GM23338 (cell line): ENCODE results near the gene RIPOR3. TPM values are rescaled to one million over a fixed set of nuclear protein-coding genes. Genes with fewer than 3 reads are reported as not detected.

Source experiments
- ATAC-seq: fragments of 200-7000 bp; cut with Tn5 transposase; 3 replicates; pipeline ENCODE4 v1.9.1; 2020
- DNase-seq: peaks from one replicate; pipeline ENCODE4 v3.0.0-alpha.2; 2015; ENCODE audit warnings: low spot score
- H2AFZ ChIP-seq: fragments of 200-600 bp; sonication (generic); 2 replicates; pipeline ENCODE4 v1.8.0; 2016; ENCODE audit warnings: antibody characterized with exemption, mild to moderate bottlenecking, moderate library complexity
- H3F3A ChIP-seq: fragments of 200-600 bp; sonication (generic); replicated peaks from 2 replicates; pipeline ENCODE4 v1.8.0; 2017; ENCODE audit warnings: antibody characterized with exemption, mixed run types, low read depth
- H3K27ac ChIP-seq: fragments of 200-600 bp; sonication (generic); 2 replicates; pipeline ENCODE4 v1.6.1; 2016; ENCODE audit warnings: low read depth
- H3K27me3 ChIP-seq: fragments of 200-600 bp; sonication (generic); 2 replicates; pipeline ENCODE4 v1.8.0; 2016; ENCODE audit warnings: mild to moderate bottlenecking, mixed run types, moderate library complexity; ENCODE audit not compliant: insufficient read depth
- H3K36me3 ChIP-seq: fragments of 200-600 bp; sonication (generic); 2 replicates; pipeline ENCODE4 v1.8.0; 2016; ENCODE audit warnings: mild to moderate bottlenecking; ENCODE audit not compliant: insufficient read depth
- H3K4me1 ChIP-seq: fragments of 200-600 bp; sonication (generic); 2 replicates; pipeline ENCODE4 v1.8.0; 2016; ENCODE audit warnings: mild to moderate bottlenecking, moderate library complexity; ENCODE audit not compliant: insufficient read depth
- H3K4me2 ChIP-seq: fragments of 200-600 bp; sonication (generic); 2 replicates; pipeline ENCODE4 v1.7.1; 2017; ENCODE audit warnings: mixed run types
- H3K4me3 ChIP-seq: fragments of 200-600 bp; sonication (generic); 2 replicates; pipeline ENCODE4 v1.6.1; 2016; ENCODE audit warnings: mixed run types
- H3K79me2 ChIP-seq: fragments of 200-600 bp; sonication (generic); replicated peaks from 2 replicates; pipeline ENCODE4 v1.8.0; 2017; ENCODE audit warnings: mild to moderate bottlenecking; ENCODE audit not compliant: insufficient read depth
- H3K9me2 ChIP-seq: fragments of 200-600 bp; sonication (generic); 2 replicates; pipeline ENCODE4 v1.8.0; 2017; ENCODE audit not compliant: insufficient read depth
- H4K20me1 ChIP-seq: fragments of 200-600 bp; sonication (generic); replicated peaks from 2 replicates; pipeline ENCODE4 v1.8.0; 2017; ENCODE audit warnings: mild to moderate bottlenecking; ENCODE audit not compliant: insufficient read depth
- H3K27ac Mint-ChIP-seq: 2 replicates; pipeline ENCODE4 v1.8.0; 2020; ENCODE audit warnings: inconsistent platforms, mild to moderate bottlenecking, moderate library complexity, mixed read lengths
- H3K27me3 Mint-ChIP-seq: 3 replicates; pipeline ENCODE4 v1.8.0; 2022; ENCODE audit warnings: low read depth, mild to moderate bottlenecking, moderate library complexity, mixed read lengths, inconsistent platforms; ENCODE audit not compliant: insufficient read depth, poor library complexity
- H3K36me3 Mint-ChIP-seq: 3 replicates; pipeline ENCODE4 v1.8.0; 2021; ENCODE audit warnings: low read depth, mild to moderate bottlenecking, inconsistent platforms, moderate library complexity, mixed read lengths
- H3K4me1 Mint-ChIP-seq: 3 replicates; pipeline ENCODE4 v1.8.0; 2020; ENCODE audit warnings: mild to moderate bottlenecking, inconsistent platforms, mixed read lengths
- H3K4me3 Mint-ChIP-seq: 3 replicates; pipeline ENCODE4 v1.8.0; 2021; ENCODE audit warnings: moderate library complexity, mild to moderate bottlenecking, inconsistent platforms, mixed read lengths
- H3K9me3 Mint-ChIP-seq: 3 replicates; pipeline ENCODE4 v1.8.0; 2020; ENCODE audit warnings: moderate library complexity, mild to moderate bottlenecking, inconsistent platforms, mixed read lengths
- CREB1 ChIP-seq: fragments of 250-450 bp; sonication (Bioruptor Pico); IDR thresholded peaks from 2 replicates; pipeline ENCODE4 v1.5.0; 2020; ENCODE audit warnings: low read depth, mild to moderate bottlenecking, moderate library complexity
- ETS1 ChIP-seq: IDR thresholded peaks from 2 replicates; pipeline ENCODE4 v1.6.1; 2016; ENCODE audit warnings: antibody characterized with exemption
- EZH2 ChIP-seq: fragments of 200-600 bp; sonication (generic); IDR thresholded peaks from one replicate; pipeline ENCODE4 v1.8.0; 2017; ENCODE audit warnings: antibody characterized with exemption, mild to moderate bottlenecking, low read depth; ENCODE audit not compliant: unreplicated experiment
- EZH2phosphoT487 ChIP-seq: fragments of 200-600 bp; sonication (generic); IDR thresholded peaks from one replicate; pipeline ENCODE4 v1.8.1; 2018; ENCODE audit warnings: antibody characterized with exemption; ENCODE audit not compliant: unreplicated experiment
- JUNB ChIP-seq: IDR thresholded peaks from one replicate; pipeline ENCODE4 v1.6.1; 2016; ENCODE audit warnings: antibody characterized with exemption; ENCODE audit not compliant: unreplicated experiment
- NANOG ChIP-seq: IDR thresholded peaks from 2 replicates; pipeline ENCODE4 v1.6.1; 2016; ENCODE audit warnings: antibody characterized with exemption, borderline replicate concordance
- POLR2AphosphoS5 ChIP-seq: IDR thresholded peaks from 2 replicates; pipeline ENCODE4 v1.6.1; 2016; ENCODE audit warnings: antibody characterized with exemption, low read depth
- STAT1 ChIP-seq: IDR thresholded peaks from one replicate; pipeline ENCODE4 v1.6.1; 2016; ENCODE audit warnings: antibody characterized with exemption; ENCODE audit not compliant: unreplicated experiment
- ZNF114 ChIP-seq: fragments of 250-450 bp; sonication (Bioruptor Pico); IDR thresholded peaks from 2 replicates; pipeline ENCODE4 v1.5.0; 2020; ENCODE audit warnings: mild to moderate bottlenecking, moderate library complexity
- ZNF331 ChIP-seq: fragments of 250-450 bp; sonication (Bioruptor Pico); IDR thresholded peaks from 2 replicates; pipeline ENCODE4 v1.5.0; 2020; ENCODE audit warnings: low read depth, mild to moderate bottlenecking, moderate library complexity
- polyA plus RNA-seq: library from polyadenylated mRNA; unstranded; fragments of >200 nt; fragmentation: Nextera tagmentation; extraction: Ambion mirVana; gene quantifications from 2 replicates; pipeline ENCODE4 v1.2.1, GENCODE V29; 2016
- total RNA-seq: library from RNA; depleted of rRNA; stranded (reverse); fragments of >200 nt; shearing (Covaris generic); gene quantifications from 2 replicates; pipeline ENCODE4 v1.2.3, GENCODE V29; 2014
- TF ChIP-seq, protein P1 (sequence below): IDR thresholded peaks from one replicate; pipeline ENCODE4 v1.6.1; 2018; ENCODE audit warnings: antibody characterized with exemption; ENCODE audit not compliant: unreplicated experiment
- TF ChIP-seq, protein P2 (sequence below): fragments of 250-450 bp; sonication (Bioruptor Pico); IDR thresholded peaks from 2 replicates; pipeline ENCODE4 v1.5.0; 2020; ENCODE audit warnings: mild to moderate bottlenecking, moderate library complexity
- TF ChIP-seq, protein P3 (sequence below), 2 experiments: fragments of 200-600 bp in 1 of 2; sonication (generic) in 1 of 2; conservative IDR thresholded peaks; 2 replicates each; pipeline versions ENCODE4 v1.5.1 to v1.6.1; 2016 to 2017; ENCODE audit warnings: antibody characterized with exemption in 2 of 2, low read depth in 2 of 2, mild to moderate bottlenecking in 2 of 2, moderate library complexity in 1 of 2

RIPOR3 gene
- total and polyA plus RNA-seq, 2 experiments from 2014 or later = 4.9 to 6.3 TPM

GRCh38 chr20:50651676-50652075, 39.7 kb downstream of the RIPOR3 start:
- H3K4me1 Mint-ChIP-seq = peaks cover 6% of the 10 kb centered on the region; the same call in 1 of the 3 replicates
- Histone ChIP-seq H3K79me2 (no peaks in the 10 kb centered on the region), H3K27me3 (no peaks in the 10 kb centered on the region), H3K4me1 (no peaks in the 10 kb centered on the region), H2AFZ (no peak overlapping the region), H3K4me2 (no peak overlapping the region), H3K36me3 (peaks cover 2% of the 10 kb centered on the region; the same call in 1 of the 2 replicates), H3K9me2 (no peaks in the 10 kb centered on the region), H3K27ac (no peak overlapping the region), H3F3A (0 out of 2 replicates have a peak, but pooled peaks cover 1% of the 10 kb centered on the region), H4K20me1 (no peaks in the 10 kb centered on the region), H3K4me3 (no peak overlapping the region)
- no peak for ATAC-seq
- peaks cover 22% of the 10 kb centered on the region for H3K9me3 Mint-ChIP-seq
- TF ChIP-seq STAT1 (no peak), ETS1 (no peak), ZNF331 (CRISPR knock-in tag) (no peak), POLR2AphosphoS5 (no peak), ZNF114 (CRISPR knock-in tag) (no peak), EZH2phosphoT487 (no peak), CREB1 (no peak), NANOG (no peak), EZH2 (no peak), JUNB (no peak)
- TF ChIP-seq, protein P1, sequence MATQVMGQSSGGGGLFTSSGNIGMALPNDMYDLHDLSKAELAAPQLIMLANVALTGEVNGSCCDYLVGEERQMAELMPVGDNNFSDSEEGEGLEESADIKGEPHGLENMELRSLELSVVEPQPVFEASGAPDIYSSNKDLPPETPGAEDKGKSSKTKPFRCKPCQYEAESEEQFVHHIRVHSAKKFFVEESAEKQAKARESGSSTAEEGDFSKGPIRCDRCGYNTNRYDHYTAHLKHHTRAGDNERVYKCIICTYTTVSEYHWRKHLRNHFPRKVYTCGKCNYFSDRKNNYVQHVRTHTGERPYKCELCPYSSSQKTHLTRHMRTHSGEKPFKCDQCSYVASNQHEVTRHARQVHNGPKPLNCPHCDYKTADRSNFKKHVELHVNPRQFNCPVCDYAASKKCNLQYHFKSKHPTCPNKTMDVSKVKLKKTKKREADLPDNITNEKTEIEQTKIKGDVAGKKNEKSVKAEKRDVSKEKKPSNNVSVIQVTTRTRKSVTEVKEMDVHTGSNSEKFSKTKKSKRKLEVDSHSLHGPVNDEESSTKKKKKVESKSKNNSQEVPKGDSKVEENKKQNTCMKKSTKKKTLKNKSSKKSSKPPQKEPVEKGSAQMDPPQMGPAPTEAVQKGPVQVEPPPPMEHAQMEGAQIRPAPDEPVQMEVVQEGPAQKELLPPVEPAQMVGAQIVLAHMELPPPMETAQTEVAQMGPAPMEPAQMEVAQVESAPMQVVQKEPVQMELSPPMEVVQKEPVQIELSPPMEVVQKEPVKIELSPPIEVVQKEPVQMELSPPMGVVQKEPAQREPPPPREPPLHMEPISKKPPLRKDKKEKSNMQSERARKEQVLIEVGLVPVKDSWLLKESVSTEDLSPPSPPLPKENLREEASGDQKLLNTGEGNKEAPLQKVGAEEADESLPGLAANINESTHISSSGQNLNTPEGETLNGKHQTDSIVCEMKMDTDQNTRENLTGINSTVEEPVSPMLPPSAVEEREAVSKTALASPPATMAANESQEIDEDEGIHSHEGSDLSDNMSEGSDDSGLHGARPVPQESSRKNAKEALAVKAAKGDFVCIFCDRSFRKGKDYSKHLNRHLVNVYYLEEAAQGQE = no peak
- TF ChIP-seq, protein P2, sequence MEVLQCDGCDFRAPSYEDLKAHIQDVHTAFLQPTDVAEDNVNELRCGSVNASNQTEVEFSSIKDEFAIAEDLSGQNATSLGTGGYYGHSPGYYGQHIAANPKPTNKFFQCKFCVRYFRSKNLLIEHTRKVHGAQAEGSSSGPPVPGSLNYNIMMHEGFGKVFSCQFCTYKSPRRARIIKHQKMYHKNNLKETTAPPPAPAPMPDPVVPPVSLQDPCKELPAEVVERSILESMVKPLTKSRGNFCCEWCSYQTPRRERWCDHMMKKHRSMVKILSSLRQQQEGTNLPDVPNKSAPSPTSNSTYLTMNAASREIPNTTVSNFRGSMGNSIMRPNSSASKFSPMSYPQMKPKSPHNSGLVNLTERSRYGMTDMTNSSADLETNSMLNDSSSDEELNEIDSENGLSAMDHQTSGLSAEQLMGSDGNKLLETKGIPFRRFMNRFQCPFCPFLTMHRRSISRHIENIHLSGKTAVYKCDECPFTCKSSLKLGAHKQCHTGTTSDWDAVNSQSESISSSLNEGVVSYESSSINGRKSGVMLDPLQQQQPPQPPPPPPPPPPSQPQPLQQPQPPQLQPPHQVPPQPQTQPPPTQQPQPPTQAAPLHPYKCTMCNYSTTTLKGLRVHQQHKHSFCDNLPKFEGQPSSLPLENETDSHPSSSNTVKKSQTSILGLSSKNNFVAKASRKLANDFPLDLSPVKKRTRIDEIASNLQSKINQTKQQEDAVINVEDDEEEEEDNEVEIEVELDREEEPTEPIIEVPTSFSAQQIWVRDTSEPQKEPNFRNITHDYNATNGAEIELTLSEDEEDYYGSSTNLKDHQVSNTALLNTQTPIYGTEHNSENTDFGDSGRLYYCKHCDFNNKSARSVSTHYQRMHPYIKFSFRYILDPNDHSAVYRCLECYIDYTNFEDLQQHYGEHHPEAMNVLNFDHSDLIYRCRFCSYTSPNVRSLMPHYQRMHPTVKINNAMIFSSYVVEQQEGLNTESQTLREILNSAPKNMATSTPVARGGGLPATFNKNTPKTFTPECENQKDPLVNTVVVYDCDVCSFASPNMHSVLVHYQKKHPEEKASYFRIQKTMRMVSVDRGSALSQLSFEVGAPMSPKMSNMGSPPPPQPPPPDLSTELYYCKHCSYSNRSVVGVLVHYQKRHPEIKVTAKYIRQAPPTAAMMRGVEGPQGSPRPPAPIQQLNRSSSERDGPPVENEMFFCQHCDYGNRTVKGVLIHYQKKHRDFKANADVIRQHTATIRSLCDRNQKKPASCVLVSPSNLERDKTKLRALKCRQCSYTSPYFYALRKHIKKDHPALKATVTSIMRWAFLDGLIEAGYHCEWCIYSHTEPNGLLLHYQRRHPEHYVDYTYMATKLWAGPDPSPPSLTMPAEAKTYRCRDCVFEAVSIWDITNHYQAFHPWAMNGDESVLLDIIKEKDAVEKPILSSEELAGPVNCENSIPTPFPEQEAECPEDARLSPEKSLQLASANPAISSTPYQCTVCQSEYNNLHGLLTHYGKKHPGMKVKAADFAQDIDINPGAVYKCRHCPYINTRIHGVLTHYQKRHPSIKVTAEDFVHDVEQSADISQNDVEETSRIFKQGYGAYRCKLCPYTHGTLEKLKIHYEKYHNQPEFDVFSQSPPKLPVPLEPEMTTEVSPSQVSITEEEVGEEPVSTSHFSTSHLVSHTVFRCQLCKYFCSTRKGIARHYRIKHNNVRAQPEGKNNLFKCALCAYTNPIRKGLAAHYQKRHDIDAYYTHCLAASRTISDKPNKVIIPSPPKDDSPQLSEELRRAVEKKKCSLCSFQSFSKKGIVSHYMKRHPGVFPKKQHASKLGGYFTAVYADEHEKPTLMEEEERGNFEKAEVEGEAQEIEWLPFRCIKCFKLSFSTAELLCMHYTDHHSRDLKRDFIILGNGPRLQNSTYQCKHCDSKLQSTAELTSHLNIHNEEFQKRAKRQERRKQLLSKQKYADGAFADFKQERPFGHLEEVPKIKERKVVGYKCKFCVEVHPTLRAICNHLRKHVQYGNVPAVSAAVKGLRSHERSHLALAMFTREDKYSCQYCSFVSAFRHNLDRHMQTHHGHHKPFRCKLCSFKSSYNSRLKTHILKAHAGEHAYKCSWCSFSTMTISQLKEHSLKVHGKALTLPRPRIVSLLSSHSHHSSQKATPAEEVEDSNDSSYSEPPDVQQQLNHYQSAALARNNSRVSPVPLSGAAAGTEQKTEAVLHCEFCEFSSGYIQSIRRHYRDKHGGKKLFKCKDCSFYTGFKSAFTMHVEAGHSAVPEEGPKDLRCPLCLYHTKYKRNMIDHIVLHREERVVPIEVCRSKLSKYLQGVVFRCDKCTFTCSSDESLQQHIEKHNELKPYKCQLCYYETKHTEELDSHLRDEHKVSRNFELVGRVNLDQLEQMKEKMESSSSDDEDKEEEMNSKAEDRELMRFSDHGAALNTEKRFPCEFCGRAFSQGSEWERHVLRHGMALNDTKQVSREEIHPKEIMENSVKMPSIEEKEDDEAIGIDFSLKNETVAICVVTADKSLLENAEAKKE (CRISPR knock-in tag) = no peak
- TF ChIP-seq, protein P3, sequence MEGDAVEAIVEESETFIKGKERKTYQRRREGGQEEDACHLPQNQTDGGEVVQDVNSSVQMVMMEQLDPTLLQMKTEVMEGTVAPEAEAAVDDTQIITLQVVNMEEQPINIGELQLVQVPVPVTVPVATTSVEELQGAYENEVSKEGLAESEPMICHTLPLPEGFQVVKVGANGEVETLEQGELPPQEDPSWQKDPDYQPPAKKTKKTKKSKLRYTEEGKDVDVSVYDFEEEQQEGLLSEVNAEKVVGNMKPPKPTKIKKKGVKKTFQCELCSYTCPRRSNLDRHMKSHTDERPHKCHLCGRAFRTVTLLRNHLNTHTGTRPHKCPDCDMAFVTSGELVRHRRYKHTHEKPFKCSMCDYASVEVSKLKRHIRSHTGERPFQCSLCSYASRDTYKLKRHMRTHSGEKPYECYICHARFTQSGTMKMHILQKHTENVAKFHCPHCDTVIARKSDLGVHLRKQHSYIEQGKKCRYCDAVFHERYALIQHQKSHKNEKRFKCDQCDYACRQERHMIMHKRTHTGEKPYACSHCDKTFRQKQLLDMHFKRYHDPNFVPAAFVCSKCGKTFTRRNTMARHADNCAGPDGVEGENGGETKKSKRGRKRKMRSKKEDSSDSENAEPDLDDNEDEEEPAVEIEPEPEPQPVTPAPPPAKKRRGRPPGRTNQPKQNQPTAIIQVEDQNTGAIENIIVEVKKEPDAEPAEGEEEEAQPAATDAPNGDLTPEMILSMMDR (conservative IDR thresholded peaks at IDR 0.05; ENCODE audit: low read depth in 2 of 2) = no peak
- peaks cover 16% of the 10 kb centered on the region; the same call in 2 of the 3 replicates for H3K36me3 Mint-ChIP-seq
- peaks cover 2% of the 10 kb centered on the region for H3K27me3 Mint-ChIP-seq
- DNase-seq = no peak
- H3K27ac Mint-ChIP-seq = no peak overlapping the region
- no peak overlapping the region for H3K4me3 Mint-ChIP-seq
